ENCODE results near the gene THBS3.

DNA sequence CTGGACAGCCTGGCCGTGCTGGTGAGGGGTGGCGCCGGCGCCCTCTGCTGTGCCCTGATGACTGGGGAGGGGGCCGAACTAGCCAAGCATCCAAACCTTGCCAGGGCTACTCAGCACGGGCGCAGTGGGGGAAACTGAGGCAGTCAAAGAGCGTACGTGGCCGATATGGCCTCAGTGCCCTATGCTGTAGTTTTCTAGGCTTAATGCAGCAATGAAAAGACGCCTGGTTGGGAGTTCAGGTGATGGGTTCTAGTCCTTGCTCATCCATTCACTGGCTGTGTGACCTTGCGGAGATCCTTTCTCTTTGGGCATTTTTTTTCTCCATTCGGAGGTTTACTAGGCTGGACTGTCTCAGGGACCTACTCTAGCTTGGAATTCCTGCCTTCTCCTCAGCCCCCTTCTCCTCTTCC is 1.6 kb upstream of the THBS3 start:
- TF ChIP-seq, protein P1, sequence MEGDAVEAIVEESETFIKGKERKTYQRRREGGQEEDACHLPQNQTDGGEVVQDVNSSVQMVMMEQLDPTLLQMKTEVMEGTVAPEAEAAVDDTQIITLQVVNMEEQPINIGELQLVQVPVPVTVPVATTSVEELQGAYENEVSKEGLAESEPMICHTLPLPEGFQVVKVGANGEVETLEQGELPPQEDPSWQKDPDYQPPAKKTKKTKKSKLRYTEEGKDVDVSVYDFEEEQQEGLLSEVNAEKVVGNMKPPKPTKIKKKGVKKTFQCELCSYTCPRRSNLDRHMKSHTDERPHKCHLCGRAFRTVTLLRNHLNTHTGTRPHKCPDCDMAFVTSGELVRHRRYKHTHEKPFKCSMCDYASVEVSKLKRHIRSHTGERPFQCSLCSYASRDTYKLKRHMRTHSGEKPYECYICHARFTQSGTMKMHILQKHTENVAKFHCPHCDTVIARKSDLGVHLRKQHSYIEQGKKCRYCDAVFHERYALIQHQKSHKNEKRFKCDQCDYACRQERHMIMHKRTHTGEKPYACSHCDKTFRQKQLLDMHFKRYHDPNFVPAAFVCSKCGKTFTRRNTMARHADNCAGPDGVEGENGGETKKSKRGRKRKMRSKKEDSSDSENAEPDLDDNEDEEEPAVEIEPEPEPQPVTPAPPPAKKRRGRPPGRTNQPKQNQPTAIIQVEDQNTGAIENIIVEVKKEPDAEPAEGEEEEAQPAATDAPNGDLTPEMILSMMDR (IDR thresholded peaks at IDR 0.05) = no peak
- no peak for TF ChIP-seq POLR2A (IDR thresholded peaks at IDR 0.05)
- TF ChIP-seq POLR2AphosphoS5 (IDR thresholded peaks at IDR 0.05) = no peak
